HG03095 (cell line): ENCODE data around the gene RNF224.

Source experiments
- ATAC-seq: cut with Tn5 transposase; IDR thresholded peaks from one replicate; pipeline ENCODE4 v1.9.1; 2021; ENCODE audit warnings: moderate library complexity; ENCODE audit not compliant: unreplicated experiment

The RNF224 gene

DNA sequence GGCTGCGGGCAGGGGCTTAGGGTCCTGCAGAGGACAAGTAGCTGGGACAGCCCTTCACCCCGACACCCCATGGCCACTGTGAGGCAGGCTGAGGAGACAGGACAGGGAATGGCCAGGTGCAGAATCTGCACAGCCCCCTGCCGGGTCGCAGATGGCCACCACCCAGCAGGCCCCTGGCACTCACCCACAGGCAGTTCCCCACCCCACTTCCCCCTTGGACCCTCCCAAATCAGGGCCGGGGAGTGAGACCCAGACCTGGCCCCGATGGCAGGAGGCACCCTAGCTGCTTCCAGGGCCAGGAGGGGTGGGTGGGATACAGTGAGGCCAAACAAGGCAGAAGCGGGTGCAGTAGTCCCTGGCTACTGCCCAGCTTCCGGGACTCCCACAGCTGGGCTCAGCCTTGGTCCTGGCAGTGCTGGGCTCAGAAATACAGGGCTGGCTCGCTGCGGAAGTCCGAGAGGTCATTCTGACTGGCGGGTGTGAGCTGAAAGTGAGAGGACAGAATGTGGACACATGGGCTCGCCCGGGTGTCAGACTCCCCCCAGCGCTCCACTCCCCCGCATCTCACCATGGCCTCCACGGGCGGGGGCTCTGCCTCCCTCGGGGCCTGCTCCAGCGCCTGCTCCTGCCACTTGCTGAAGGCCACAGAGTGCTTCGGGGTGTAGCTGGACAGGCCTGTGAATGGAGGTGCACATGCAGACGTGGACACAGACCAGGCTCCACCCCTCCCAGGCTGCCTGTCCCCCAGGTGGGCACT is 35.4 kb upstream of the RNF224 start:
- ATAC-seq: no peak

DNA sequence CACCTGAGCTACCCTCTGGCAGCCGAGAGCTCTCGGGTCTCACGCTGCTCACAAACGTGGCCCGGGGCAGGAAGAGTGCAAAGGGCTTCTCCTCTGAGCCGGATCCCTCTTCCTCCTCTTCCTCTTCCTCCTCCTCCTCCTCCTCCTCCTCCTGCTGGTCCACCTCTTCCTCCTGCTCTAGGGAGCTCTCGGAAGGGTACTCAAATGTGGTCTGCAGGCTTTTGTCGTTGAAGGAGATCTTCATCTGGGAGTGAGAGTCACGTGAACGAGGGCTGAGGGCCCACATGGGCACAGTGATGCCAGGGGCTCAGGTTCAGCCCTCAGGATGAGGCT is 34.9 kb upstream of the RNF224 start:
- ATAC-seq: no peak

DNA sequence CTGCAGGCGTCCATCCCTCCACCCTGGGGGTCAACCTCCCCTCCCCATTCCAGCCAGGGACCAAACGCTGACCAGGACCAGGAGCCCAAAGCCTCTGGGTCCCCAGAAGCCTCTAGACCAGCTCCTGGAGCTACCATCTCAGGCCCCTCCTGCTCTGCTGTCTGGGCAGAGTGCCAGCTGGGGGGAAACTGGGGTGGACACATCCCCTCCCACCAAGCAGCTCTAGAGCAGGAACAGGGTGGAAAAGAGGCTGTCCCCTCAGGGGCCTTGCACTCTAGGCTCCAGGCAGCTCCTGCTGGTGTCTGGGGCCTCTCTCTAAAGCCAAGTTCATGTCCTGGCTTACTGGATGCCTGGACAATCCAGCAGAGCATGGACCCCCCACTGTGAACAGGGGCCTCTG is 34.4 kb upstream of the RNF224 start:
- ATAC-seq: no peak

DNA sequence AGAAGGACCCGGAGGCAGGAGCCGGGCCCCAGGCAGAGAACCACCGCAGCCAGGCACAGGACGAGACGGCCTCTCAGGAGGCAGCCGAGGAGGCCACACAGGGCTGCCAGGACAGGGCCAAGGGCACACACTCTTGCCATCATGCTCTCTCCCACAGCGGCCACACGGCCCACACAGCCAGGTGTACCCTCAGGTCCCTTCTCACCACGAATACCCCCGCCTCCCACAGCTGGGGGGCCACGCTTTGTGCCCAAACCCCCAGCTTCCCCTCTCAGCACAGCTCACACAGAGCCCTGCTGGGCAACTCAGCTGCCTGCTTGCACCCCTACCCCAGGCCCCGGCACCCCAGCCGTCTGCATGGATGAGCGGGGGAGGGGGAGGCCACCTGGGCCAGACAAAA is 33.5 kb upstream of the RNF224 start:
- no peak for ATAC-seq

DNA sequence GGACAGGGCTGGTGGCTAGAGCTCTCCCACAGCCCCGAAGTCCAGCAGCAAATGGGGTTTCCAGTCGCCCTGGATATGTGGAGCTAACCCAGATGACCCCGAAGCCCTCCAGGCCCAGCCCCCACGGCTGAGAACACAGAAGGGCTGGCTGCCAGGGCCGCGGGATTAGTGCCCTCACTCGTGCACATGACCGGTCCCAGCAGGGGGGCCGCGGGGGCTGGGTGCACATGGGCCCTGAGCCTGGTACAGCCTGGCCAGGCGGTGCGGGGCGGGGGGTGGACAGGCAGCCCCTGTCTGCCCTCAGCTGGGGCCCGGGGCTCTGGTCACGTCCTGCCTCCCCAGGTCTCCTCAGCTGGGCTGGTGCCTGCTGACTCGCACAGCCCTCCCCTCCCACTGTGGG is 32.9 kb upstream of the RNF224 start:
- ATAC-seq: no peak

DNA sequence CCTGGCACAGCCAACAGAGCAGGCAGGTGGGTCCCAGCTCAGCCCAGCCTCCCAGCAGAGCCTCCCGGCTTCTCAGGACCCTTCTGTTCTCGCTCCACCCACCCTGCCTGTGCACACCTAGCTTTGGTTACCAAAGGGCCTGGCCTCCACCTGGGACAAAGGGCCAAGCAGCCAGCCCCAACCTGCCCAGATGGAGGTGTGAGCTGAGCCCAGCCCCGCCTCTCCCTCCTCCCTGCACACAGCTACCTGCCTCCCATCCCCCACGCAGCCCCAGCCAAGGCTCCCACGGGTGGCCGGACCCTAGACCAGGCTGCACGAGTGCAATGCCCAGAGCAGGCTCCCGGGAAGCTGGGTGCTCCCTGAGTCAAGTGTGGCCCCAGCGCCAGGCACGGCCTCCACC is 32.4 kb upstream of the RNF224 start:
- no peak for ATAC-seq

DNA sequence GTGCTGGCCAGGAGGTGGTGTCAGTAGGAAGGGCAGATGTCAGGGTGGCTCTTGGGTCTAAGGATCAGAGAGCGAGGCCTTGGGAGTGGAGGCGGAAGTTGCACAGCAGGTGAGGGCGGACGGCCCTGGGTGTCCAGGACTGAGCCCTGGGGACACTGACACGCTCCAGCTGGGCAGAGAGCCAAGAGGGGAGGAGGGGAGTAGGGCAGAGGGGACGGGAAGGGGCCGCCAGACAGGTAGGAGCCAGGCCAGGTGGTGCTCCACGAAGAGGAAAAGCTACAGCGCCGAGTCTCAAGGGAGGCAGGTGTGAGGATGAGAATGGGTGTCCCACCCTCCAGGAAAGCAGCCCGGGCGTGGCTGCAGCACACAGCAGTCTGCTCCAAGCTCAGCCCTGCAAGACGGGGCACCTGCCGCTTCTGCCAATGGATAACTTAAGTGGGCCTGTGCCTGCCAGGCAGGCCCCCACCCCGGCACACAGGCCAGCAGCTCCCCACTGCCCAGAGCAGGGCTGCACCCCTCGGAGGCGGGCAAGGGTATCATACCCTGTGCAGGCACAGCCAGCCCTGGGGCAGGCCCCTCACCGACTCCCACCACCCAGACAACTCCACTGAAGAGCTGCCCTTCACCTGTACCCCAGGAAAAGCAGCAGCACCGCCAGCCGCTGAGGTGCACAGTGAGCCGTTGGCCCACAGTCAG is 31.6 kb upstream of the RNF224 start:
- ATAC-seq: no peak

DNA sequence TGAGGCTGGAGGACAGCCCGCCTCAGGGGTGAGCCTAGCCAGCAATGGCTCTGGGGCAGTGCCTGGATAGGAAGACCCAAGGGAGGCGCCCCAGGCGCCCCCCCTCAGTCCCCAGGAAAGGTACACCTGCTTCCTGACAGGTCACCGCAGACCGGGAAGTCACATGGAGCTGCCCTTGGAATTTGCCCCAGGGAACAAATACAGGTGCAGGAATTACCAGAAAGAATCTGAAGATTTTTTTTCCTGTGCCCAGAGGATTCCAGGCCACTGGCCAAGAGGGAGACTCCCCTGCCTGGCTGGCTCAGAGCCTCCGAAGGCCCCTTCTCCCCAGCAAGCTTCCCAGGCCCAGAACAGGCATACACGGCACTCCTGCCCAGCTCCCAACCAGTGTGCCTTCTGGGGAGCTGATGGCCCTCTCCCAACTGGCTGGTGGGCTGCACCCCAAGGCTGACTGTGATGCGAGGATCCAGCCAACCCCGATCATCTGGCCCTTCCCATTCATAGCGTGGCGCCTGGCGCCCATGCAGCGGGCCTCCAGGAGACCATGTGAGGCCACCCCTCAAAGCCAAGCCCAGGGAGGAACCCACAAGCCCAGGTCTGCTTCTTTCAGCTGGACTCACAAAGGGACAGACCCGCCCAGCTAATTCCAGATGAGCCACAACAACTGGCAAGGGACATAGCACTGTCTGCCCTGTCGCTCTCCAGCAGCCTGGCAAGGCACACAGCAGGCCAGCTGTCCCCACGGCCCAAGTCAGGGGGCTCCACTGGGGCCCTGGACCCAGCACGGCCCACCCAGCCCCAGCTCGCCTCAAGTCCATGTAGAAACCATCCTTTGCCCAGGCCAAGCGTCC is 29.0 kb upstream of the RNF224 start:
- ATAC-seq: no peak

DNA sequence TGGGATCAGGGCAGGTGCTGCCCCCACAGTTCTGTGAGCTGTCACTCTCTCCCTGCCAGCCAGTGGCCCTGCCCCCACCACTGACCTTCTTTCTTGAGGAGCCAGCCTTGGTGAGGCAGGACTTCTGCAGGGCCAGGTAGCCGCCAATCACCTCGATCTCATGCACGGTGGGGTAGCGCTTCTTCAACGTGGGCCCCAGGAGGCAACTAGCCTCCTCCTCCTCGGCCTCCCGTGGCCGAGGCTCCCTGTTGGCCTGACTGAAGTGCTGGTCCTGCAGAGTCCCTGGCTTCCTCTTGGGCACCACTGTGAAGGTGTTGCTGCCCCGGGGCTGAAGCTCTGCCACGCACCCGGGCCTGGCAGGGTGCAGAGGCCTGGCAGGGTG is 28.4 kb upstream of the RNF224 start:
- no peak for ATAC-seq

DNA sequence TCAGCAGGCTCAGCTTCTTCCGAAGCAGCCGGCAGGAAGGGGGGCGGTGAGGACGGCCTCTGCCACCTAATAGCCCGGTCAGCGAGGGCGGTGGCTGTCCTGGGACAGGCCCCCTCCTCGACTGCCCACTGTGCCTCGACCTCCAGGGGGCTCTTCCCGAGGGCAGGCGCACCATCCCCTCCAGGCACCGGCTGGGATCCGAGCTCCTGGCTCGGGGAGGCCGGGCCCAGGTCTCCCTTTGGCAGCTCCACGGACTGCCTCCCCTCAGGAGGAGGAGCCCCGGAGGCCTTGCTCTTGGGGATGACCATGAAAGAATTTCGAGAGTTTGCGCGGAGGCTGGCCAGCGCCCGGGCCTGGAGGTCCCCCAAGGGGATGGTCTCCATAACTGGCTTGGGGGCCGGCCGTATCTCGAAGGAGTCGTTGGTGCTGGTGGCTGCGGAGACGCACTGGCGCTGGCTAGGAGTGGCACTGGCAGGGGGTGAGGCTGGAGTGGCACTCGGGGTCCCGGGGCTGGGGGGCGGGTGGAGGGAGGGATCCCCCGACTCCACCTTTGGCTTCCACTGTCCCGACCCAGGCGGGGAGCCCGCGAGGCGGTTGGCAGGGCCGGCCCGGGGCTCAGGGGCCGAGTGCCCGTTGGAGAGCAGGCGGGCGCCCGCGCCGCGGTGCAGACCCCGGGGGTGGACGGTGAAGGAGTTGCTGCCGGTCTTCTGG is 27.7 kb upstream of the RNF224 start:
- no peak for ATAC-seq

DNA sequence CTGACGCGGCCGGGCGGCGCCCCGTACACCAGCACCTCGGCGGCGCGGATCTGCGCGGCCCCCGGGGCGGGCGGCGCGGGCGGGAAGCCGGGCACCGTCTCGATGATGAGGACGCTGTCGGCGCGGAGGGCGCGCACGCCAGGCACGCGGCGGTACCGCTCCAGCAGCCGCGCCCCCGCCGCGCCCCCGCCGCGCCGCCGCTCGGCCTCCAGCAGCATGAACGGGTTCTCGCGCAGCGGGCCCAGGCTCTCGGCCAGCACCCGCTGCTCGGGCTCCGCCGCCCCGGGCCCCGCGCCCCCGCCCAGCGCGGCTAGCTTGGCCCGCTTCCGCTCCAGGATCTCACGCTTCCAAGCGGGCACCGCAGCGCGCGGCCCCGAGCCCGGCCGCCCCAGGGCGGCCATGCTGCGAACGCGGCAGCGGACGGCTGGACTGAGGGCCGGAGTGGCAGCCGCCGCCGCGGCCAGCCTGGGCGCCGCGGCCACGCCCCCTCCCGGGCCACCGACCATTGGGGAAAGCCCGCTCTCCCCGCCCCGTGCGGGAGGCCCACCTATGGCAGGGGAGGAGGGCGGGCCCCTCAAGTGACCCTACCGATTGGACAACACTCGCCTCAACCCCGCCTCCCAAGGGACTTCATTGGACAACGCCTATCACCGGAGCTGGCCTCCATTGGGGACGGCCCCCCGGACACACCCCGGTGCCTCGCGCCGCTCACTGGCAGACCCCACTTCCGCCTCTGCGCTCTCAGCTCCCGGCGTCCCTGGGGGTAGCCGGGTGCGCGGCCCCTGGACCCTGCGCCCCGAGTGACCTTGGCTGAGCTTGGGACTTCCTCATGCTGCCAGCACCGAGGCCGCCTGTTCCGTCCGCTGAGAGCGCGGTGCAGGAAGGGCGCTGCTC is 26.7 kb upstream of the RNF224 start, which contains the start of gene TPRN:
Gene TPRN, minus strand, starts transcription at position 431 of the 894 bp plus-strand sequence. Its CDS starts 30 bp downstream, at position 401.
- ATAC-seq: peak; percentile 75

DNA sequence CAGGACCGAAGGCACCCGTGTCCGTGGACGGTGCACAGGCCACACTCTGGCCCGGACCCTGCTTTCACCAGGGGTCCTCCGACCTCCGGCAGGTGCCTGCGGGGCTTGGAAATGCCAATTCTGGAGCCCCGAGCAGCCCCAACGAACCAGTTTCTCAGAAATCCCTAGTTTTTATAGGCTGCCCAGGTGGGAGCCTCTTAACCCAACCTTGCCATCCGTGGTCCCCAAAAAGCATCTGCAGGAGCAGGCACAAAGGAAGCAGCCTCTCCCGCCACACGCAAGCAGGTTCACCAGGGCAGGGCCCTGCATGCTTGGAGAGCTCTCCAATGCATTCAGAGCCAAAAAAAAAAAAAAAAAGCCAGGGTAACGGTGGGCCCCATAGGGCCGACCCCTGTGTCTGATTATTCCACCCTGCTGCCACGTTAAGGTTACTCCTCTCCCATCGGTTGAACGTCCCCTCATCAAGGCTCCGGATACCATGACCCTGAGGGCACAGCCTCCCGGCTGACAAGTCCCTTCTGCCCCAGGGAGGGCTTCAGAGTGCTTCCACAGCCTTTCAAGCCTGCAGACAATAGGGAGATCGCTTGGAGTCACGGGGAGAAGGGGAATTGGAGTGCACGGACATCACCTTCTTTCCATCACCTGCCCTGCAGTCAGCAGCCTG is 26.0 kb upstream of the RNF224 start:
- no peak for ATAC-seq

DNA sequence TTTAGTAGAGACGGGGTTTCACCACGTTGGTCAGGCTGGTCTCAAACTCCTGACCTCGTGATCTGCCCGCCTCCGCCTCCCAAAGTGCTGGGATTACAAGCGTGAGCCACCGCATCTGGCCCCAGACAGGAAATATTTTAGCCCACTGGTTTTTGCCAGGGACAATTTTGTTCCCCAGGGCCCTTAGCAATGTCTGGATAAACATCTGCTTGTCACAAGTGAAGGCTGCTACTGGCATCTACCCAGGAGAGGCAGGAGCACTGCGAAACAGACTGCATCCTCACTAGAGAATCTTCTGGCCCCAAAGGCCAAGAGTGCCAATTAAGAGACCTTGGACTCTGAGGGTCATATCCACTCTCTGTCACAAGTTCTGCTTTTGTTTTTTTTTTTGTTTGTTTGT is 24.3 kb upstream of the RNF224 start:
- no peak for ATAC-seq

DNA sequence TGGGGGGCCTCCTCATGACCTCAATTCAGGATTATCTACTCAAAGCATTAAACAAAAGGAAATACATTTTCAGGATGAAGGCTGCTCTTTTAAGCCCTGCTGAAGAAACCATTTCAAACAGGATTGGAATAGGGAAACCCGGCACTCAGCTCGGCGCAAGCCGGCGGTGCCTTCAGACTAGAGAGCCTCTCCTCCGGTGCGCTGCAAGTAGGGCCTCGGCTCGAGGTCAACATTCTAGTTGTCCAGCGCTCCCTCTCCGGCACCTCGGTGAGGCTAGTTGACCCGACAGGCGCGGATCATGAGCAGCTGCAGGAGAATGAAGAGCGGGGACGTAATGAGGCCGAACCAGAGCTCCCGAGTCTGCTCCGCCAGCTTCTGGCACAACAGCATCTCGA is 22.6 kb upstream of the RNF224 start:
- no peak for ATAC-seq

DNA sequence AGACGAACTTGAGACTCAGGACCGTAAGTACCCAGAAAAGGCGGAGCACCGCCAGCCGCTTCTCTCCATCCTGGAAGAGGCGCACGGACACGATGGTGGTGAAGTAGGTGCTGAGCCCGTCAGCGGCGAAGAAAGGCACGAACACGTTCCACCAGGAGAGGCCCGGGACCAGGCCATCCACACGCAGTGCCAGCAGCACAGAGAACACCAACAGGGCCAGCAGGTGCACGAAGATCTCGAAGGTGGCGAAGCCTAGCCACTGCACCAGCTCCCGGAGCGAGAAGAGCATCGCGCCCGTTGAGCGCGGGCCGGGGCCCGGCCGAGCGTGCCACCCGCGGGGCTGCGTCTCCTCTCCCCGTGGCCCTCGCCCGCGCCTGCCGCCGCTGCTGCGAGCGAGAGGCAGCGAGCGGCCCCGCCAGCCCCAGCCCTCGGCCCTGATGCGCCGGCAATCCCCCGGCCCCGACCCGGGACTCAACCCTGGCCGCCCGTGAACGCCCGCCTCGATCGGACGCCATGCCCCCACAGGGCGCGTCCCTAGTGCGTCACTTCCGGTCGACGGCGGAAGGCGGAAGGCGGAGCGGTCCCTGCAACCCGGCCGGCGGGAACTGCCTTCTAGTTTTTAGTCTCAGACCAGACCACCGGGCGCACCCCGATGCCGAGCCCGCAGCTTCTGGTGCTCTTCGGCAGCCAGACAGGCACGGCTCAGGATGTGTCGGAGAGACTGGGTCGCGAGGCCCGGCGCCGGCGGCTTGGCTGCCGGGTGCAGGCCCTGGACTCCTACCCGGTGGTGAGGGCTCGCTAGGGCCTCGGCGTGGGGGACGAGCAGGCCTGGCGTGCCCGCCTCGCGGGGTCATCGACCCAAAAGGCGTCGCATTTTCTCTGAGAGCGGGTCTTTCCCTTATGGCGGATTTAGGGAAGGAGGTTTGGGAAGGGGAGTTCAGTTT is 21.9 kb upstream of the RNF224 start, which contains the start of the genes NDOR1 and TMEM203:
Gene NDOR1, plus strand, starts transcription at position 575 of the 944 bp plus-strand sequence. Its CDS starts 78 bp downstream, at position 653.
Gene TMEM203, minus strand, starts transcription at position 523 of the 944 bp plus-strand sequence. Its CDS starts 234 bp downstream, at position 289.
- ATAC-seq: no peak

DNA sequence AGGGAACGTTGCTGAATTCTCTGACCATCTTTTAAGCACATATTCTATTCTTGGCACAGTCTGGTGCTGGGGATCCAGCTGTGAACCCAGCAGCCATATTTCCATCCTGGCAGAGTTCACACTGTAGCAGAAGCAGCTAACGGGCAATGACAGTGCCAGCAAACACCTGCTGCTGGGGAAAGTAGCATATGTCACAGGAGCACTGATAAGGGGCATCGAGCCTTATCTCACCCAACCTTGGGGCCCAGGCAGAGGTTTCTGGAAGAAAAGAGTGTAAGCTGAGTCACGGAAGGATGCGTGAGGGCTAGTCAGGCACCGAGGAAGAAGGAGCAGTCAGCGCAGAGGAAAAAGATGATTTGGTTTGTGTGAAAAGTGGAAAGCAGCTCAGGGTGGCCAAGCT is 20.7 kb upstream of the RNF224 start:
- ATAC-seq: no peak

DNA sequence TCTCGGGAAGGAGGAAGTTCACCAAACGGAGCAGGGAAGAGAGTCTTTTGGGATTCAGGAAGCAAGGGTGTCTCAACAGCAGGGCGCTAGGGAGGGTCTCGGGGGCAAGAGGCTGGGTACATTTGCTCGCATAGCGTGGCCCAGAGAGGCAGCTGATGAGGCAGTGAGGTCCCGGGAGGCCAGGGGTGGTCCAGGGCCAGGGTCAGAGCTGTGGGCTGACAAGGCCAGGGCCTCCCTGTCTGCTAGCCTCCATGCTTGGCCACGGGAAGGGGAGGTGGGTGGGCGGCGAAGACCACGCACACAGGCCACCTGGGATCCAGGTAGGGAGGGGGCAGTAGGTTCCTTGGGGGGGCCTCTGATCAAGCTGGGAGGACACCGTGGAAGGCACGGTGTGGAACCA is 15.8 kb upstream of the RNF224 start:
- ATAC-seq: no peak

DNA sequence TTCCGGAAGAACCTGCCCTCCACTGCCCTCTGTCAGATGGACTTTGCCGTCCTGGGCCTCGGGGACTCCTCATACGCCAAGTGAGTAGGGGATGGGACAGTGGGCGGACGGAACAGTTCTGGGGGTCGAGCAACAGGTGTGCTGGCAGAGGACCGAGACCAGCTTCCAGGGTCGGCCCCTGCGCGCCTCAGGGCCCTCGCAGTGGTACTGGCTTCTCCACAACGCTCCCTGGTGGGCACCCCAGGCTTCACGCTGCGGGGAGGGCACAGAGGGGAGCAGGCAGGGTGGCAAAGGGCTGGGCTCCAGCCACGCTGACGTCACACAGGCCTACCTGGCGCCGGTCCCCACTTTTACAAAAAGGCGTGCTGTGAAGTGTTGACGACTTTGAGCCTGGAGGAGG is 14.8 kb upstream of the RNF224 start:
- no peak for ATAC-seq
